ENCODE measurements around the gene HACD3.
A peak's percentile ranks its signal among the peaks of the same experiment; 100 is the strongest.

HACD3 gene

DNA sequence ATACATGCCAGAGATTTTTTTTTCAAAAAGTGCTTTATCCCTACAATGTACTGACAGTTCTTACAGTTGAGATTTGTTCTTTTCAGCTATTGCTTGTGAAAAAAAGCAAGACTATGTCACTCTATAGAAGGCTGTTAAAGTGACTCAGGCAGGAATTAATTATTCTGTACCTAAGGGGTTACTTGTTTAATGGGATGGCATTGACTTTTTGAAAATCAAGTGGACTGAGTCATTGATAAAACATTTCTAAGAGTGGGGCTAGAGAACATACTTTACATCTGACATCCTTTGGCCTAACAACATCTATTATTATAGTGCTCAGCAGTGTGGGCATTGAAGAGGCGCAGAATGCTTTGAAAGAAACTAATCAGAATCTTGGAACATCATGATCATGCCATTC is 46.4 kb downstream of the HACD3 start:
- no peak overlapping the region for H2BK5ac ChIP-seq (ENCODE audit: low read length)
- H3K4me1 ChIP-seq (ENCODE audit: control insufficient read depth in 2 of 2, insufficient read depth in 1 of 2, low read depth in 1 of 2, low read length in 2 of 2): peaks cover 0 to 7% of the 10 kb centered on the region in 2 donors
- H2BK12ac ChIP-seq (ENCODE audit: low read length): no peak overlapping the region
- no peak overlapping the region for H2BK120ac ChIP-seq (ENCODE audit: low read depth, low read length)
- no peak overlapping the region for H4K91ac ChIP-seq (ENCODE audit: low read depth, low read length, poor library complexity)
- no peak for DNase-seq (ENCODE audit: low spot score)
- H3K36me3 ChIP-seq (replicated peaks in 1 of 2; ENCODE audit: control insufficient read depth in 2 of 2, insufficient read depth in 2 of 2, low read length in 2 of 2): peaks cover 23 to 99% of the 10 kb centered on the region in 2 donors
- no peak overlapping the region for H3K4ac ChIP-seq (ENCODE audit: low read length)
- H3K27ac ChIP-seq (replicated peaks; ENCODE audit: low read length): no peak overlapping the region
- H3K4me2 ChIP-seq (ENCODE audit: insufficient read depth, low read length, poor library complexity, severe bottlenecking): no peak overlapping the region
- H3K9me3 ChIP-seq (replicated peaks in 1 of 2; ENCODE audit: control insufficient read depth in 2 of 2, insufficient read depth in 1 of 2, low read depth in 1 of 2, low read length in 2 of 2): no peaks in the 10 kb centered on the region
- no peaks in the 10 kb centered on the region for H3K27me3 ChIP-seq (ENCODE audit: control insufficient read depth in 3 of 3, insufficient read depth in 3 of 3, low read depth in 1 of 3, low read length in 3 of 3)
- no peaks in the 10 kb centered on the region for H3K79me1 ChIP-seq (ENCODE audit: low read depth, low read length)
- H2AK5ac ChIP-seq (ENCODE audit: low read depth, low read length): no peak overlapping the region
- no peak overlapping the region for H2AFZ ChIP-seq (ENCODE audit: low read length)
- no peak overlapping the region for H3K9ac ChIP-seq (ENCODE audit: low read depth, low read length, poor library complexity)
- no CpG with 5 or more reads among the region's 1 CpG for WGBS, 2 donors (ENCODE audit: extremely low coverage in 2 of 2, insufficient read length in 2 of 2, insufficient replicate concordance in 1 of 2)
- H3K23ac ChIP-seq (ENCODE audit: low read depth, low read length, poor library complexity): no peak overlapping the region
- no peak overlapping the region for H4K8ac ChIP-seq (ENCODE audit: low read depth, low read length)
- H3K18ac ChIP-seq (ENCODE audit: low read length): no peak overlapping the region
- H3K4me3 ChIP-seq (ENCODE audit: low read length in 2 of 2): no peak overlapping the region
- no peak overlapping the region for H3K14ac ChIP-seq (ENCODE audit: low read length)
- no peak overlapping the region for H2BK15ac ChIP-seq (ENCODE audit: low read length)

DNA sequence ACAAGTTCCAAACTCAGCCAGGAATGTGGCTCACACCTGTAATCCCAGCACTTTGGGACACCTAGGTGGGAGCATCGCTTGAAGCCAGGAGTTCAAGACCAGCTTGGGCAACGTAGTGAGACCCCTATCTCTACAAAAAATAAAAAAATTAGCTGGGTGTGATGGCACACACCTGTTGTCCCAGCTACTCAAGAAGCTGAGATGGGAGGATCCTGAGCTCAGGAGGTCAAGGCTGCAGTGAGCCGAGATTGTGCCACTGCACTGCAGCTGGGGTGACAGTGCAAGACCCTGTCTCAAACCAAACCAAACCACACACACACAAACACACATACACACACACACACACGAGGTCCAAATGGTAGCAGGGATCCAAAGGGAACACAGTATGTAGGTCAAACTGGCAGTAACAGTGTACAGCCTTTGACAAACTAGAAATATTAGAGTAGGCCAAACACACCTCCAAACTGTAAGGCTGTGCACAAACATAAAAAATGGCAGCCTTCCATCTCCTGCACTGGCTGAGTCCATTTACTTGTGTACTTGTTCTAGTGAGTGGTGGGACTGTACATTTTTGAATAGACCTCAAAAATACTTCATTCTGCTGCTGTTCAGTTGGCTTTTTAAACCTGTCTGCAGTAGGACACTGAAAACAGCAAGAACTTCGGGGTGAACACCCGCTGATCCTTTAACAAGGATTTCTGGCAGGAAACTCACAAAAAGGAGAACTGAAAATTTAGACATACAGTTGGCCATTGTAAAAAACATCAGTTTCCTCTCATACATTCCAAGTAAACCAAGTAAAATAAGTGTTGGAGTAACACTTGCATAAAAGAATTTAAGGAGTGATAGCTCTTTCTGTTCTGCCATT is 47.1 kb downstream of the HACD3 start:
- H3K23ac ChIP-seq (ENCODE audit: low read depth, low read length, poor library complexity): no peak overlapping the region
- H3K4me3 ChIP-seq (ENCODE audit: low read length in 2 of 2): no peak overlapping the region
- no peak overlapping the region for H2BK12ac ChIP-seq (ENCODE audit: low read length)
- no peak overlapping the region for H2AK5ac ChIP-seq (ENCODE audit: low read depth, low read length)
- H3K27me3 ChIP-seq (ENCODE audit: control insufficient read depth in 3 of 3, insufficient read depth in 3 of 3, low read depth in 1 of 3, low read length in 3 of 3): no peaks in the 10 kb centered on the region
- no peak overlapping the region for H2BK15ac ChIP-seq (ENCODE audit: low read length)
- DNase-seq (ENCODE audit: low spot score): no peak
- no CpG with 5 or more reads among the region's 6 CpGs for WGBS, 2 donors (ENCODE audit: extremely low coverage in 2 of 2, insufficient read length in 2 of 2, insufficient replicate concordance in 1 of 2)
- no peaks in the 10 kb centered on the region for H3K79me1 ChIP-seq (ENCODE audit: low read depth, low read length)
- H3K4me2 ChIP-seq (ENCODE audit: insufficient read depth, low read length, poor library complexity, severe bottlenecking): no peak overlapping the region
- H4K8ac ChIP-seq (ENCODE audit: low read depth, low read length): no peak overlapping the region
- H3K36me3 ChIP-seq (replicated peaks in 1 of 2; ENCODE audit: control insufficient read depth in 2 of 2, insufficient read depth in 2 of 2, low read length in 2 of 2): peaks cover 21 to 99% of the 10 kb centered on the region in 2 donors
- H3K18ac ChIP-seq (ENCODE audit: low read length): no peak overlapping the region
- H3K4ac ChIP-seq (ENCODE audit: low read length): no peak overlapping the region
- peaks cover 0 to 14% of the 10 kb centered on the region in 2 donors for H3K4me1 ChIP-seq (ENCODE audit: control insufficient read depth in 2 of 2, insufficient read depth in 1 of 2, low read depth in 1 of 2, low read length in 2 of 2)
- H2AFZ ChIP-seq (ENCODE audit: low read length): no peak overlapping the region
- H4K91ac ChIP-seq (ENCODE audit: low read depth, low read length, poor library complexity): no peak overlapping the region
- no peak overlapping the region for H2BK120ac ChIP-seq (ENCODE audit: low read depth, low read length)
- H3K9ac ChIP-seq (ENCODE audit: low read depth, low read length, poor library complexity): no peak overlapping the region
- no peak overlapping the region for H3K27ac ChIP-seq (replicated peaks; ENCODE audit: low read length)
- H3K14ac ChIP-seq (ENCODE audit: low read length): no peak overlapping the region
- no peak overlapping the region for H2BK5ac ChIP-seq (ENCODE audit: low read length)
- H3K9me3 ChIP-seq (replicated peaks in 1 of 2; ENCODE audit: control insufficient read depth in 2 of 2, insufficient read depth in 1 of 2, low read depth in 1 of 2, low read length in 2 of 2): no peaks in the 10 kb centered on the region

- no peaks in the 10 kb centered on the region for H3K9me3 ChIP-seq (replicated peaks in 1 of 2; ENCODE audit: control insufficient read depth in 2 of 2, insufficient read depth in 1 of 2, low read depth in 1 of 2, low read length in 2 of 2)
- H2AK5ac ChIP-seq (ENCODE audit: low read depth, low read length): no peak overlapping the region
- no peak for DNase-seq (ENCODE audit: low spot score)
- no peak overlapping the region for H3K14ac ChIP-seq (ENCODE audit: low read length)
- H3K23ac ChIP-seq (ENCODE audit: low read depth, low read length, poor library complexity): no peak overlapping the region
- H3K9ac ChIP-seq (ENCODE audit: low read depth, low read length, poor library complexity): no peak overlapping the region
- H3K36me3 ChIP-seq (replicated peaks in 1 of 2; ENCODE audit: control insufficient read depth in 2 of 2, insufficient read depth in 2 of 2, low read length in 2 of 2): peaks cover 20 to 89% of the 10 kb centered on the region in 2 donors
- no peak overlapping the region for H2BK12ac ChIP-seq (ENCODE audit: low read length)
- no peak overlapping the region for H4K91ac ChIP-seq (ENCODE audit: low read depth, low read length, poor library complexity)
- no peak overlapping the region for H2BK15ac ChIP-seq (ENCODE audit: low read length)
- H3K4me3 ChIP-seq (ENCODE audit: low read length in 2 of 2): no peak overlapping the region
- H3K4ac ChIP-seq (ENCODE audit: low read length): no peak overlapping the region
- H2BK5ac ChIP-seq (ENCODE audit: low read length): no peak overlapping the region
- peak overlapping the region; percentile 26 for H3K27ac ChIP-seq (replicated peaks; ENCODE audit: low read length)
- no peak overlapping the region for H3K4me2 ChIP-seq (ENCODE audit: insufficient read depth, low read length, poor library complexity, severe bottlenecking)
- no peaks in the 10 kb centered on the region for H3K27me3 ChIP-seq (ENCODE audit: control insufficient read depth in 3 of 3, insufficient read depth in 3 of 3, low read depth in 1 of 3, low read length in 3 of 3)
- no peak overlapping the region for H2BK120ac ChIP-seq (ENCODE audit: low read depth, low read length)
- H4K8ac ChIP-seq (ENCODE audit: low read depth, low read length): no peak overlapping the region
- H3K4me1 ChIP-seq (ENCODE audit: control insufficient read depth in 2 of 2, insufficient read depth in 1 of 2, low read depth in 1 of 2, low read length in 2 of 2): peaks cover 2 to 27% of the 10 kb centered on the region in 2 donors
- no peaks in the 10 kb centered on the region for H3K79me1 ChIP-seq (ENCODE audit: low read depth, low read length)
- H2AFZ ChIP-seq (ENCODE audit: low read length): no peak overlapping the region
- no peak overlapping the region for H3K18ac ChIP-seq (ENCODE audit: low read length)
- WGBS, 2 donors (ENCODE audit: extremely low coverage in 2 of 2, insufficient read length in 2 of 2, insufficient replicate concordance in 1 of 2): no CpG with 5 or more reads among the region's 8 CpGs
Measured at GRCh38 chr15:65578904-65579728, 48.9 kb downstream of the HACD3 start.

- H3K4me2 ChIP-seq (ENCODE audit: insufficient read depth, low read length, poor library complexity, severe bottlenecking): no peak overlapping the region
- no peak overlapping the region for H2BK120ac ChIP-seq (ENCODE audit: low read depth, low read length)
- no peak overlapping the region for H3K23ac ChIP-seq (ENCODE audit: low read depth, low read length, poor library complexity)
- no peak overlapping the region for H2BK12ac ChIP-seq (ENCODE audit: low read length)
- H3K27me3 ChIP-seq (ENCODE audit: control insufficient read depth in 3 of 3, insufficient read depth in 3 of 3, low read depth in 1 of 3, low read length in 3 of 3): no peaks in the 10 kb centered on the region
- no peak overlapping the region for H2AFZ ChIP-seq (ENCODE audit: low read length)
- no CpG with 5 or more reads among the region's 3 CpGs for WGBS, 2 donors (ENCODE audit: extremely low coverage in 2 of 2, insufficient read length in 2 of 2, insufficient replicate concordance in 1 of 2)
- H3K79me1 ChIP-seq (ENCODE audit: low read depth, low read length): no peaks in the 10 kb centered on the region
- no peak overlapping the region for H3K9ac ChIP-seq (ENCODE audit: low read depth, low read length, poor library complexity)
- H4K91ac ChIP-seq (ENCODE audit: low read depth, low read length, poor library complexity): no peak overlapping the region
- H3K27ac ChIP-seq (replicated peaks; ENCODE audit: low read length): no peak overlapping the region
- H4K8ac ChIP-seq (ENCODE audit: low read depth, low read length): no peak overlapping the region
- no peak overlapping the region for H3K14ac ChIP-seq (ENCODE audit: low read length)
- no peak overlapping the region for H2AK5ac ChIP-seq (ENCODE audit: low read depth, low read length)
- H3K4me3 ChIP-seq (ENCODE audit: low read length in 2 of 2): no peak overlapping the region
- H2BK5ac ChIP-seq (ENCODE audit: low read length): no peak overlapping the region
- H2BK15ac ChIP-seq (ENCODE audit: low read length): no peak overlapping the region
- H3K9me3 ChIP-seq (replicated peaks in 1 of 2; ENCODE audit: control insufficient read depth in 2 of 2, insufficient read depth in 1 of 2, low read depth in 1 of 2, low read length in 2 of 2): no peaks in the 10 kb centered on the region
- DNase-seq (ENCODE audit: low spot score): no peak
- peaks cover 16 to 89% of the 10 kb centered on the region in 2 donors for H3K36me3 ChIP-seq (replicated peaks in 1 of 2; ENCODE audit: control insufficient read depth in 2 of 2, insufficient read depth in 2 of 2, low read length in 2 of 2)
- H3K4ac ChIP-seq (ENCODE audit: low read length): no peak overlapping the region
- H3K18ac ChIP-seq (ENCODE audit: low read length): no peak overlapping the region
- H3K4me1 ChIP-seq (ENCODE audit: control insufficient read depth in 2 of 2, insufficient read depth in 1 of 2, low read depth in 1 of 2, low read length in 2 of 2): peaks cover 2 to 34% of the 10 kb centered on the region in 2 donors
Measured at GRCh38 chr15:65579762-65580161, 49.5 kb downstream of the HACD3 start.
